Activated naive CD4-positive, alpha-beta T cell treated with anti-CD3 and anti-CD28 coated beads for 36 hours (primary cell): ENCODE measurements around the gene TMEM106C. TPM values are rescaled to one million over a fixed set of nuclear protein-coding genes. Genes with fewer than 3 reads are reported as not detected.

ENCODE experiments used
- CTCF ChIA-PET: fragments of 350-600 bp; sonication (Branson Sonifier 250); formaldehyde crosslinking; loops from one replicate; lab custom pipeline; 2021; ENCODE audit warnings: antibody characterized with exemption; lab: Charles Lee
- DNase-seq: peaks from one replicate; pipeline ENCODE4 v3.0.0-alpha.2; 2020
- H3K27ac Mint-ChIP-seq: one replicate; pipeline ENCODE4 v1.8.0; 2021; ENCODE audit warnings: mild to moderate bottlenecking, mixed read lengths
- H3K27me3 Mint-ChIP-seq: one replicate; pipeline ENCODE4 v1.8.0; 2021; ENCODE audit warnings: low read depth, mixed read lengths
- H3K36me3 Mint-ChIP-seq: one replicate; pipeline ENCODE4 v1.8.0; 2021; ENCODE audit warnings: low read depth, mixed read lengths
- H3K4me1 Mint-ChIP-seq: one replicate; pipeline ENCODE4 v1.8.0; 2021; ENCODE audit warnings: low read depth, mixed read lengths
- H3K4me3 Mint-ChIP-seq: one replicate; pipeline ENCODE4 v1.8.0; 2021; ENCODE audit warnings: mild to moderate bottlenecking, moderate library complexity, mixed read lengths
- H3K9me3 Mint-ChIP-seq: one replicate; pipeline ENCODE4 v1.8.0; 2021; ENCODE audit warnings: mixed read lengths
- intact Hi-C: fragments of 100-400 bp; cut with micrococcal nuclease; formaldehyde crosslinking; loops from one replicate; pipeline ENCODE4 v1.15.1; 2023
- total RNA-seq, 2 experiments: library from RNA; stranded (reverse); gene quantifications; one replicate each; pipeline ENCODE4 v1.2.3, GENCODE V29; 2021

The TMEM106C gene
- total RNA-seq, 2 experiments from 2014 or later, result 226 to 247 TPM

GRCh38 chr12:47975036-47975620, 11.7 kb downstream of the TMEM106C start:
- no peak for DNase-seq
- H3K36me3 Mint-ChIP-seq, result no peaks in the 10 kb centered on the region
- no peak overlapping the region for H3K4me3 Mint-ChIP-seq
- intact Hi-C loops, result no loop called here
- CTCF ChIA-PET, result interaction anchor here (2.0 kb wide), 1 partner anchor 11 kb away, joined by 5 read pairs; the partner anchor contains the start of gene TMEM106C
- no peaks in the 10 kb centered on the region for H3K9me3 Mint-ChIP-seq
- no peak overlapping the region for H3K27ac Mint-ChIP-seq
- H3K27me3 Mint-ChIP-seq, result no peaks in the 10 kb centered on the region
- no peaks in the 10 kb centered on the region for H3K4me1 Mint-ChIP-seq

GRCh38 chr12:47975816-47976215, 12.4 kb downstream of the TMEM106C start:
- DNase-seq, result no peak
- CTCF ChIA-PET, result interaction anchor here (2.0 kb wide), 1 partner anchor 12 kb away, joined by 5 read pairs; the partner anchor contains the start of gene TMEM106C
- no peaks in the 10 kb centered on the region for H3K4me1 Mint-ChIP-seq
- H3K4me3 Mint-ChIP-seq, result no peak overlapping the region
- no peak overlapping the region for H3K27ac Mint-ChIP-seq
- H3K27me3 Mint-ChIP-seq, result no peaks in the 10 kb centered on the region
- no peaks in the 10 kb centered on the region for H3K9me3 Mint-ChIP-seq
- no peaks in the 10 kb centered on the region for H3K36me3 Mint-ChIP-seq
- intact Hi-C loops, result no loop called here

GRCh38 chr12:47977046-47977771, 13.8 kb downstream of the TMEM106C start:
- intact Hi-C loops, result no loop called here
- Mint-ChIP-seq H3K36me3 (no peaks in the 10 kb centered on the region), H3K4me1 (no peaks in the 10 kb centered on the region), H3K9me3 (no peaks in the 10 kb centered on the region), H3K27ac (no peak overlapping the region), H3K4me3 (no peak overlapping the region), H3K27me3 (no peaks in the 10 kb centered on the region)
- no peak for DNase-seq
- CTCF ChIA-PET, result interaction anchor here (0.9 kb wide), 1 partner anchor 14 kb away, joined by 3 read pairs; the partner anchor contains the start of gene TMEM106C

- no peaks in the 10 kb centered on the region for H3K4me1 Mint-ChIP-seq
- H3K27me3 Mint-ChIP-seq, result no peaks in the 10 kb centered on the region
- CTCF ChIA-PET, result no interaction called here
- intact Hi-C loops, result no loop called here
- H3K27ac Mint-ChIP-seq, result no peak overlapping the region
- H3K4me3 Mint-ChIP-seq, result no peak overlapping the region
- DNase-seq, result no peak
- H3K36me3 Mint-ChIP-seq, result no peaks in the 10 kb centered on the region
- H3K9me3 Mint-ChIP-seq, result no peaks in the 10 kb centered on the region
These were observed 14.6 kb downstream of the TMEM106C start for GRCh38 chr12:47977772-47978597.

- Mint-ChIP-seq H3K9me3 (no peaks in the 10 kb centered on the region), H3K4me1 (no peaks in the 10 kb centered on the region), H3K27ac (no peak overlapping the region), H3K4me3 (no peak overlapping the region), H3K27me3 (no peaks in the 10 kb centered on the region), H3K36me3 (no peaks in the 10 kb centered on the region)
- no peak for DNase-seq
- CTCF ChIA-PET, result no interaction called here
- intact Hi-C loops, result no loop called here
These were observed 15.1 kb downstream of the TMEM106C start for GRCh38 chr12:47978598-47978873.

GRCh38 chr12:47979166-47979565, 15.8 kb downstream of the TMEM106C start:
- Mint-ChIP-seq H3K27ac (no peak overlapping the region), H3K4me3 (no peak overlapping the region), H3K4me1 (no peaks in the 10 kb centered on the region), H3K36me3 (no peaks in the 10 kb centered on the region), H3K9me3 (no peaks in the 10 kb centered on the region), H3K27me3 (no peaks in the 10 kb centered on the region)
- intact Hi-C loops, result no loop called here
- CTCF ChIA-PET, result no interaction called here
- no peak for DNase-seq

GRCh38 chr12:47979686-47980085, 16.3 kb downstream of the TMEM106C start:
- H3K4me3 Mint-ChIP-seq, result no peak overlapping the region
- no peak for DNase-seq
- CTCF ChIA-PET, result interaction anchor here (1.2 kb wide), 1 partner anchor 72 kb away, joined by 3 read pairs; no protein-coding TSS in a partner anchor
- H3K27ac Mint-ChIP-seq, result no peak overlapping the region
- H3K4me1 Mint-ChIP-seq, result no peaks in the 10 kb centered on the region
- H3K9me3 Mint-ChIP-seq, result no peaks in the 10 kb centered on the region
- intact Hi-C loops, result no loop called here
- no peaks in the 10 kb centered on the region for H3K27me3 Mint-ChIP-seq
- no peaks in the 10 kb centered on the region for H3K36me3 Mint-ChIP-seq

GRCh38 chr12:47980197-47980596, 16.8 kb downstream of the TMEM106C start:
- CTCF ChIA-PET, result interaction anchor here (1.2 kb wide), 1 partner anchor 72 kb away, joined by 3 read pairs; no protein-coding TSS in a partner anchor
- intact Hi-C loops, result no loop called here

GRCh38 chr12:47980779-47981495, 17.5 kb downstream of the TMEM106C start:
- H3K27me3 Mint-ChIP-seq, result no peaks in the 10 kb centered on the region
- H3K27ac Mint-ChIP-seq, result no peak overlapping the region
- intact Hi-C loops, result no loop called here
- H3K4me3 Mint-ChIP-seq, result no peak overlapping the region
- CTCF ChIA-PET, result interaction anchor here (1.2 kb wide), 1 partner anchor 71 kb away, joined by 3 read pairs; no protein-coding TSS in a partner anchor
- no peaks in the 10 kb centered on the region for H3K9me3 Mint-ChIP-seq
- H3K36me3 Mint-ChIP-seq, result no peaks in the 10 kb centered on the region
- H3K4me1 Mint-ChIP-seq, result no peaks in the 10 kb centered on the region
- no peak for DNase-seq

More at GRCh38 chr12:47980197-47980596, 16.8 kb downstream of the TMEM106C start:
- H3K27me3 Mint-ChIP-seq, result no peaks in the 10 kb centered on the region
- no peak overlapping the region for H3K27ac Mint-ChIP-seq
- H3K36me3 Mint-ChIP-seq, result no peaks in the 10 kb centered on the region
- H3K4me1 Mint-ChIP-seq, result no peaks in the 10 kb centered on the region
- H3K9me3 Mint-ChIP-seq, result no peaks in the 10 kb centered on the region
- no peak for DNase-seq
- H3K4me3 Mint-ChIP-seq, result no peak overlapping the region

- Mint-ChIP-seq H3K36me3 (no peaks in the 10 kb centered on the region), H3K4me3 (no peak overlapping the region), H3K4me1 (no peaks in the 10 kb centered on the region), H3K27me3 (no peaks in the 10 kb centered on the region), H3K27ac (no peak overlapping the region), H3K9me3 (no peaks in the 10 kb centered on the region)
- intact Hi-C loops, result no loop called here
- DNase-seq, result no peak
- CTCF ChIA-PET, result no interaction called here
These were observed 18.3 kb downstream of the TMEM106C start for GRCh38 chr12:47981496-47982260.

- no peak for DNase-seq
- intact Hi-C loops, result no loop called here
- H3K4me3 Mint-ChIP-seq, result no peak overlapping the region
These were observed 18.9 kb downstream of the TMEM106C start for GRCh38 chr12:47982311-47982710.

More at GRCh38 chr12:47982311-47982710, 18.9 kb downstream of the TMEM106C start:
- Mint-ChIP-seq H3K27ac (no peak overlapping the region), H3K4me1 (no peaks in the 10 kb centered on the region), H3K9me3 (no peaks in the 10 kb centered on the region), H3K36me3 (no peaks in the 10 kb centered on the region), H3K27me3 (no peaks in the 10 kb centered on the region)
- CTCF ChIA-PET, result no interaction called here
